Measurements from ENCODE around the gene GPC2. TPM values are rescaled to one million over a fixed set of nuclear protein-coding genes. Genes with fewer than 3 reads are reported as not detected.

The GPC2 gene
- total RNA-seq, 1 donor from 2014 or later, result 6.8 TPM

- no peak for DNase-seq (ENCODE audit: extremely low read depth, low read depth, low spot score)
Observed at GRCh38 chr7:100170101-100170897, 6.9 kb downstream of the GPC2 start.

DNA sequence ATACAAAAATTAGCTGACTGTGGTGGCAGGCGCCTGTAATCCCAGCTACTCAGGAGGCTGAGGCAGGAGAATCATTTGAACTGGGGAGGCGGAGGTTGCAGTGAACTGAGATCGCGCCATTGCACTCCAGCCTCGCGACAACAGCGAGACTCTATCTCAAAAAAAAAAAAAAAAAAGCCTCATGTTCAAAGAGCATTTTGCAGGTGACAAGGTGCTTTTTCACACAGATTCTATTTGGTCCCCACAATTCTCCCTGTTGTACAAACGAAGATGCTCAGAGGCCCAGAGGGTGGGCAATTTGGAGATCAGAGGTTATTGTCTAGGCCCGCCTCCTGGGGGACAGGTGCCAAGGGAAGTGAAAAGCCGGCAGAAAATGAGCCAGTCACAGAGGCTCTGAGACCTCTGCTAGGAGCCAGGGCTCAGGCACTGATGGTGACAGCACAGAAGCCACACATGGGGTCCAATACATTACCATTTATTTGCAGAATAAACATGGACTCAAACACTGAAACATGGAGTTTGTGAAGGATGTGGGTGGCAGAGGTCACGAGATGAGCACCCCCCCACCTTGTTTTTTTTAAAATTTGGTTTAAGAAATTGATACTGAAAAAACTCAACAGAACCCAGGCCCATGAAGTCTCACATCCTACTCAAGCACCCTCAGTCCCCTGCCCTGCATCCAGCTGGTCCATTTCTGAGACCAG, 7.9 kb downstream of the GPC2 start:
- DNase-seq (ENCODE audit: extremely low read depth, low read depth, low spot score), result no peak

DNA sequence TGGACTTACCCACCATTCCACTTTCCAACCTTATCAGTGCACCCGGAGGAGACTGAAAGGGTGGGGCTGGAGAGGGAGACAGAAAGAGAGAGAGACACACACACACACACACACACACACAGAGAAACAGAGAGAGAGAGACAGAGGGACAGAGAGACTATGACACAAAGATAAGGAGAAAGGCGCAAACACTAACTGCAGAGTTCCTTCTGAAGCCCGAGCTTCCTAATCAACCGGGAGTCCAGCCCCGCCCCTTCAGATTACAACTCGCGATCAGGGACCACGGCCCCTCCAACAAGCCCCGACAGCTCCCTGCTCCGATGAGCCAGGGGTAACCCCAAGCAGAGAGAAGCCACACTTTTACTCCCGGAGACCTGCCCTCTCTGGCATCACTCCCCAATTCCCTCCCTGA, 9.3 kb downstream of the GPC2 start:
- no peak for DNase-seq (ENCODE audit: extremely low read depth, low read depth, low spot score)

DNA sequence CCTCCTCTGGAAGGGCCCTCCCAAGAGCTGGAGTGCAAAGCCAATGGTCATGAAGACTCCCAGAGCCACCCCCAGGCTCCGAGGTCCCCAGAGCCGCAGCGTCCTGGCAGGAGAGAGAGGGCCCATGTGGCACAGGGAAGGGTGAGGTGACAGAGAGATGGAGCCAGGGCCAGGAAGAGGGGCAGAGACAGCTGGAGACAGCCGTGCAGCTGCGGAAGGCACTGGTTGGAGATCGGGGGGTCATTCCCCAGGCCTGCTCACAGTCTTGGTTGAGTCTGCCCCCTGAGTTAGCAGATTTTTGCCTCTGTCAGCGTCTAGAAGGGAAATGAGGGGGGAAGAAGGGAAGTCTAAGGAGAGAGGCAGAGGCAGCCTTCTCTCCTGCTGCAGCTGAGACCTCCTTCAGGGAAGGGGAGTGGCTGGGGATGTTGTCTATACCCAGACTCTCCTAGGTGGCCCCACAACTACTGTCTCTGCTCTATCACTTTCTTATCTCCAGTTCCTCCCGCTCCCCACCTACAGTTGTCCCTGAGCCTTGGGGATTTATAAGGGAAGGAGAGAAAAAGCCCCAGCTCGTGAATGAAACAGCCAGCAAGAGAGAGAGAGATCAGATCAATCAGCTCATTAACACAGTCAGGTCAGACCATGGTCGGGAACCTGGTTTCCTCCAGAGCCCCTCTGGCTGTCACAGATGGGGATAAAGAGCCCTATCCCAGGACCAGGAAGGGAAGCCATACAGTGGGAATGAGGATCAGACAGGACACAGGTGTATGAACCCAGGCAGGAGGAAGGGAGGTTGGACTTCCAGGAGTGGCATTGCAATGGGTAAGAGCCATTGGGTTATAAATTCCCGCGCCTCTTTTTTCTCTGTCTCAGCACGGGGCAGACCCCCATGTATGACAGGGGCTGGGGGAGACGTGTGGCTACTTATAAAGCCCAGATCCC, 9.9 kb downstream of the GPC2 start:
- DNase-seq (ENCODE audit: extremely low read depth, low read depth, low spot score), result no peak

DNA sequence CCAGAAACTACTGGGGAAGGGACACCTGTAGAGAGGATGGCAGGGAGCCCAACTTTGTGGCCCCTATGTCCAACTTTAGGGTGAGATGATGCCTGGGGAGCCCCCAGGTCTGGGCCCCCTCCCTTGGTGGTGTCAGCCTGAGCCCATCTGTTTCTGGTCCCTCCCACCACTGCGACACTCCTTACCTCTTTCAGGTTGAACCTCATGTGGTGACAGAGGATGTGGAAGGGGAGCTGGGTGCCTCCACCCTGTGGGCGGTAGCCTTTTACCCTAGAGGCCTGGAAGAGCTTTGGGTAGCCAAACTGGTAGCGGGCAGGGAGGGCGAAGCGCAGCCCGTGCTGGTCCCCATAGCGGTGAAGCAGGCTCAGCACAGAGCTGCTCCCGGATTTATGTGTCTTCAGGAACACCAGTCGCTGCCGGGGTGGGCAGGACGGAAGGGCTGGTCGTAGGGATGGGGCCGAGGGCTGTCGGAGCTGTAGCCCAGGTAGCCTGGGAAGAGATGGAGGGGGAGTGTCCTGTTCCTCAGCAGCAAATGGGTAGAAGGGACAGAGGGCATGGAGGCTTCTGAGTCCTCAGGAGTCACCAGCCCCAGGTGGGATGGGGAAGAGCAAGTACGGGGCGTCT, 10.8 kb downstream of the GPC2 start:
- no peak for DNase-seq (ENCODE audit: extremely low read depth, low read depth, low spot score)

DNA sequence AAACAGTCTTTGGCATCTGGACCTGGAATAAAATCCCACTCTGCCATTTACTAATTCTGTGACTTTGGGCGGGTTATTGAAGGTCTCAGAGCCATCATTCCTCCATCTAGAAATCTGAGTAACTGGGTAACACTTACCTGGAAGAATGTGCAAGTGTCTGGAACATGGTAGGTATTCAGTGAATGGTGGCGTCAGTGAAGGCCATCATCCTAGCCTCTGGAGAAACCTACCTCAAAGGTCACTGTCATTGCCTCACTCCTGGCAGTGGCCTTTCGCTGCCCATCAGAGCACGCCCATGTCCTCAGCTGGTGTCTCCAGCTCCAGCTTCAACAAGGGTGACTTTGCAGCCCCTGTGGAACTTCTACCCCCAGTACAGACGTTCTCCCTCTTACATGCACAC, 13.3 kb downstream of the GPC2 start:
- DNase-seq (ENCODE audit: extremely low read depth, low read depth, low spot score), result no peak

DNA sequence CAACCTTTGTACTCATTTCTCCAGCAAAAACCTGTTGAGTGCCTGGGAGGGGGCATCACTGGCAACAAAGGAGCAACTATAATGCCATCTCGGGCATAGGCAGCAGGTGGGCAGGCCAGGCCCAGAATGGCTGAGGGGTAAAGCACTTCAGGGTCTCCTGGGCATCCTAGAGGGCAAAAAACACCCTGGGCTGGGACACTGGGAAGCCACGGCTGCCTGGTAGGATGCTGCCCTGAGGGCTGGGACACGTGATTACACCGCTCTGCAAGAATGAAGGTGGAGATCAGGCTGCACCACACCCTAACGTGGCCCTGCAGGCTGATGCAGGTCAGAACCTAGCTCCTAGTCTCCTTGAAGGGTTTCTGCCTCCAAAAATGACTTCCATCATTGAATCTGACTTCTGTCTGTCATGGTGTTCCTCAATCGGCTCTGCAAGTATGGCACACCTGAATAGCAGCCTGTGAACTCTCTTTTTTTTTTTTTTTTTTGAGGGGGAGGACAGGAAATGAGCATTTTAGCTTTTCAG, 14.1 kb downstream of the GPC2 start:
- no peak for DNase-seq (ENCODE audit: extremely low read depth, low read depth, low spot score)

DNA sequence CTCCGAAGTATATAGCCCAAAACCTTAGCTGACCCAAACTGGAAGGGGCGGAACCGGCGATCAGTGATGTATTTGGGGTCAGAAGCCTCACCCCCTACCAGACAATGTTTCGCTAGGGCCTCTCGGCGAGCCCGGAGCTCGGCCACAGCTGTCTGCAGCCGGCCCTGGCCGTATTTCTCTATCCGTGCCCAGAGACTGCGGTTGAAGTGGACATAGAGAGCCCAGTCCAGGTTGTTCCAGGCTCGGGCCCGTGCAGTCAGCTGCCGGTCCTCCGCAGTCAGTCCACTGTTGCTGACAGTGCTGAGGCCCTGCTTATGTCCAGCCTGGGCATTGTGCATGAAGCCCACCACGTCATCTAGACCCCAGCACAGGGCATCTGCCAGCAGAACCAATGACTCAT, 17.1 kb downstream of the GPC2 start:
- DNase-seq (ENCODE audit: extremely low read depth, low read depth, low spot score), result no peak

DNA sequence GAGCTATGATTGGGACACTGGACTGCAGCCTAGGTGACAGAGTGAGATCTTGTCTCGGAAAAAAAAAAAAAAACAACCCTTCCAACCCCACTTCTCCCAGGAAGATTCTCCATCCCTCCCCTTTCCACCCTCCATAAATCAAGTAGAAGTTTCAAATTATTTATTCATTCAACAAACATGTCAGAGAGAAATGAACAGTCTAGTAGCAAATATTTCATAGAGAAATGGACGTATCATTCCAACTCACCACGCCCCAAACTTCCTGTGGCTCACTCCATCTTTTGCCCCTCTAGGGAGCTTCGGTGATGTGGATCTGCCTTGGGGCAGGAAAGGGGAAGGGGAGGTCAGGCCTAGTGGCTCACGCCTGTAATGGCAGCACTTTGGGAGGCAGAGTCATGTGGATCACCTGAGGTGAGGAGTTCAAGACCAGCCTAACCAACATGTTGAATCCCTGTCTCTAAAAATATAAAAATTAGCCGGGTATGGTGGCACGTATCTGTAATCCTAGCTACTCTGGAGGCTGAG, 18.0 kb downstream of the GPC2 start:
- no peak for DNase-seq (ENCODE audit: extremely low read depth, low read depth, low spot score)

- no peak for DNase-seq (ENCODE audit: extremely low read depth, low read depth, low spot score)
Observed at GRCh38 chr7:100158229-100159098, 18.7 kb downstream of the GPC2 start, which contains the start of gene TRAPPC14. Gene TRAPPC14, minus strand, starts transcription at chr7:100158723. Its CDS starts 224 bp downstream, at chr7:100158499.

- DNase-seq (ENCODE audit: extremely low read depth, low read depth, low spot score), result no peak
Observed at GRCh38 chr7:100157334-100158228, 19.6 kb downstream of the GPC2 start.

GRCh38 chr7:100157069-100157333, 20.2 kb downstream of the GPC2 start:
- DNase-seq (ENCODE audit: extremely low read depth, low read depth, low spot score), result no peak

DNA sequence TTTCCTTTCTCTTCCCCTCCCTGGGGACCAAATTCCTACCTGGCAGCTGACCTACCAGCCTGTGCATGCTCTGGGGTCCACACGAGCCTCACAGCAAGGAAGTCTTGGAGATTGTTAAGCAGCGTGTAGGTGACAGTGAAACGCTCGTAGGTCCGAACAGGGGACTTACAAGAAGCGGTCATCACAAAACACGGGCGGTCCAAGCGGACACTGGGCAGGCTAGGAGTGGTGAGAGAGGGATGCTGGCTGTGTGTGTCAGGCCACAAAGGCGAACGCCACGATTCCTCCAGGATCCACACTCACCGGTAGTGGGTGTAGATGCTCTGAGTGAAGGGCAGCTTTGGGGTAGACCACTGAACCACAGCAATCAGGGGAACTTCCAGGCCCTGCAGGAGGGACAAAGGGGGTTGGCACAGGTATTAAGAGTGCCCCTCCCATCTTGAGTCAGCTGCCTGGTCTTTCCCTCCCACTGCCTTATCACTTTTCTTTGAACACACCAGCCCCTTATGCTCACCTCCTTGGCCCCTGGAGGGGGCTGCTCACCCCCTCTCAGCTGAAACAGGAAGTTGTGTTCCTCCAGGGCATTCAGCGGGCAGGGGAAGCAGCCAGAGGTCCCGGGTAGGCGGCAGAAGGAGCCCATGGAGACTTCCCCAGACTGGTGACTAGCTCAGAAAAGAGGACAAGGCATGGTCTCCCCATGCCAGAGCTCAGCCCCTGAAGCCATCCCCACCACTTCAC, 20.7 kb downstream of the GPC2 start:
- no peak for DNase-seq (ENCODE audit: extremely low read depth, low read depth, low spot score)

- no peak for DNase-seq (ENCODE audit: extremely low read depth, low read depth, low spot score)
Observed at GRCh38 chr7:100155553-100156317, 21.4 kb downstream of the GPC2 start.

GRCh38 chr7:100154651-100155491, 22.3 kb downstream of the GPC2 start:
- no peak for DNase-seq (ENCODE audit: extremely low read depth, low read depth, low spot score)
